Activated CD4-positive, alpha-beta T cell treated with anti-CD3 and anti-CD28 coated beads, Interleukin-2, Interleukin-6, amounts not matched to agents 100 ng/mL and 50 ng/mL, durations not matched to agents 16 hours and 8 hours (primary cell): ENCODE results near the gene IGBP1.
A peak's percentile ranks its signal among the peaks of the same experiment; 100 is the strongest.
"Not testable (repeated sequence)": the region's sequence is repeated elsewhere in the genome, so short reads cannot be mapped to it uniquely, and the experiment has no call there.

Experiments
- DNase-seq: peaks from one replicate; pipeline ENCODE4 v3.0.0-alpha.2; 2020

Gene IGBP1

DNA sequence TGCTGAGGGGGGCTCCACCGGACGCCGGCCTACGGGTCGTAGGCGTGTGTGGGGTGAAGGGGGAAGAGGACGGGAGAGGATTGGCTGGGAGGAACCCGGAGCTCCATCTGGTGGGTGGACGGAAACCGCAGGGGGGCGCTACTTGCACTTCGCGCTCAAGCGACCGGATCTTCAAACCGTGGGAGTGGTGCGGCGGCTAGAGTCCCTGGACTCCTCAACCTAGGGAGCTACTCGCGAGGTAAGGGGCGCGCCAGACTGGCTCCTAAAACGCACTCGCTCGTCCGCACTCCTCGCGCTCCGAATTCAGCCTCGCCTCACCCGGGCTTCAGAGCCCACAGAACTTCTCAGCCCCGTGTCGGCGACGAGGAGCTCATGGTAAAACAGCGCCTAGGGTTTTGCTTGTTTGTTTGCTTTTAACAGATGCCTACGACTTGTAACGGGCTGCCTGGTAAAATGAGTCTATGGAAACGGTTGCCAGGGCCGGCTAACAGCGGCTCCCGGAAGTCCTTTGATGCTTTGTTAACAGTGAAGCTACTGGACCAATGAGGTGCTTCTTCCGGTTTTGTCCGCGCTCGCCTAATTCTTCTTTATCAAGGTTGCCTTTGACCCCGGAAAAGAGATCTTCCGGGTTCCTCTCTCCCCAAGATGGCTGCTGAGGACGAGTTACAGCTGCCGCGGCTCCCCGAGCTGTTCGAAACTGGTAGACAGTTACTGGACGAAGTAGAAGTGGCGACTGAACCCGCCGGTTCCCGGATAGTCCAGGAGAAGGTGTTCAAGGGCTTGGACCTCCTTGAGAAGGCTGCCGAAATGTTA, at the start of gene IGBP1:
Gene IGBP1 (plus strand): TSS at position 145 of the 813 bp plus-strand sequence. CDS start 501 bp downstream, at position 646.
- DNase-seq = peak; percentile 84

DNA sequence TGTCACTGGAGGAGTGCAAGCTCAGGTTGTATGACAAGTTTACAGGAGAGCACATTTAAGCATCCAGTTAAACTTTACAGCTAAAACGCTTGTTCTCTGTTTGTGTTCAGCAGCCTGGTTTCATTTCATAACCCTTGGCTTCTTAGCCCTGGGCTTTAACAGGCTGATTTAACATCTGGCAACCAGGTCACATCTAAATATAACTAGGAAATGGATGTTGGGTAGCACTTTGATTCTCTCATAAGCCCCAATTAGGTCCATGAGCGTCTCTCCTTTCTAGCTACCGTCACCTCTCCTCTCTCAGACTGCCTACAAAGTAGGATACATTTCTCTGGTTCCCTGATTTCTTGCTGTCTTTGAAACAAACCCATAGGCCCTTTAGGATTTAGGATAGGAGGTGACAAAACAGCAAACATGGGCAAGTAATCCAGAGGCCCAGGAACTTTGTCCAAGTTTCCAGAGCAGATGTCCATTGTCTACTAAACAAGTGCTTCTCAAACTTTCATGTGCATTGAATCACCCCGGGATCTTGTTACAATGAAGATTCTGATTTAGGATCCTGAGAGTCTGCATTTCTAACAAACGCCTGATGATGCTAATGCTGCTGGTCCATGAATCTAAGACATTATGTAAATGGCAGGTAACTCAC, 48.5 kb upstream of the IGBP1 start:
- DNase-seq = no peak

DNA sequence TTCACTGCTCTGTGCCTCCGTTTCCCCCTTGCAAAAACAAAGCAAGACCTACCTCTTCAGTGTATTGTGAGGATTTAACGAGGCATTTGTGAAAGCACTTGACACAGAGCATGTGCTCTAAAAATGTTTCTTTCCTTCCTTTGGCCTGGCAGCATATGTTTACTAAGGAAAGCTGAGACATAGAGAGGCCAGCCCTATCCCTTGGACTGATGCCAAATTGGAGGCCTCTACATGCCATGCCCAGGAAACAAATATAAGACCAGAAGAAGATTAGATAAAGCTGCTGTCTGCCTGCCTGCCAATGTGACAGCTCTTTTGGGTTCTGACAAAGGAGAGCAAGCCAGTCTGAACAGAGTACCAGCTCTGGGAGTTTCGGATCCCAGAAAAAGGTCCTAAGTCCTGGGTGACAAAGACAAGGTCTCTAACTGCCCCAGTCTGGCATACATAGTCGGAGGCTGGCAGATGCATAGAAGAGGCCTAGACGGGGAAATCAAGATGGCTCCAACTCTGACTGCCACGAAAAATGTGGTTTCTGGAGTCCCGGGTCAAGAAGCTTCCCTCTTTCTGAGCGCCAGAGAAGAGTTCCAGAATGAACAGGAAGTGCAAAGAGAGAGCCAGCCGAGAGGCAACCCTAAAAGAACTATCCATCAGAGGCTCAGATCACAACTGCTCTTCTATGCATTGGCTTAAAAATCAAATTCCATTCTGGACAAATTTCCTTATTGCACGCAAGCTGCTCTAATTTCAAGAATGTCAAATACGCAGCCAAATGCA, 45.2 kb upstream of the IGBP1 start:
- no peak for DNase-seq

DNA sequence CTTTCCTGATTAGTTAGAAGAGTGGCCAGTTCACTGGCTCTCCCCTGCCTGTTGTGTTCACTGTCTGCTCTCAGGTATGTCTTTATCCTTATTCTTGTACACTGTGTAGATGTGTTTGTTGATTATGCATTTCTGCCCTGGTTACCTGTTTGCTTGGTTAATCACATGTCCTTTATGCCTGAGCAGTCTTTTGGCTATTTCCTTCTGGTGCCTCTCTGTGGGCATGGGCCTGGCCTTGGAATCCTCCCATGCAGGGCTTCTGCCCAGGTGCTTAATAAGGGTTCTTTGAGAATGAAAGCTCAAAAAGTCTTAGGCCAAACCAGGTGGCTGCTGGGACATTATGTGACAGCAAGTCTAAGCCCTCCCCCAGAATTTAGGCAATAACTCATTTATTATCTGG, 44.5 kb upstream of the IGBP1 start:
- DNase-seq = no peak

DNA sequence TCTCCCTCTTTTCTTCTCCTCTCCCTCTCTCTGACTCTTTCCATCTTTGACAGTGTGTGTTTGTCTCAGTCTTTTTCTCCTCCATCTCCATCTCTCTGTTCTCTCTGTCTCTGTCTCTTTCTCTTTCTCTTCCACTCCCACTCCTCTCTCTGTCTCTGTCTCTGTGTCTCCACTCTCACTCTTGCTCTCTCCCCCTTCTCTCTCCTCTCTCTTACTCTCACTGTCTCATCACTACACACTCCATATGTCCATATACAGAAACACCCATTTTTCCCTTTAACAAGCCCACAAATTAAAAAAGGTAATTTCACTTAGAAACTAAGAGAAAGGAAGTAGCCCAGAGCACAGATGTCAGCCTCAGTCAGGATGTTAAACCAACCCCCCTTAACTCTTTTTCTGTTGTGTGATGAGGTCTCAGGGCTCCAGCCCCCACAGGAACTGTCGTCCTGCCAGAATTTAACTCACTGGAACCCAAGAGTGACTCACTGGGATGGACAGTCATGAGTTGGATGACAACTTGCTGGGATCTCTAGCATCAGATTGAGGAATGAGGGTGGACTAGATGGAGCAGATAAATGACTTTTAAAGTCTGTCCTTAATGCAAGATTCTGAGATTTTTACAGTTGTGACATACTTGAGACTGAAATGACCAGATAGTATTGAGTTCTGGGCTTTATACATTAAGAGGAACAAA, 43.5 kb upstream of the IGBP1 start:
- DNase-seq = no peak

DNA sequence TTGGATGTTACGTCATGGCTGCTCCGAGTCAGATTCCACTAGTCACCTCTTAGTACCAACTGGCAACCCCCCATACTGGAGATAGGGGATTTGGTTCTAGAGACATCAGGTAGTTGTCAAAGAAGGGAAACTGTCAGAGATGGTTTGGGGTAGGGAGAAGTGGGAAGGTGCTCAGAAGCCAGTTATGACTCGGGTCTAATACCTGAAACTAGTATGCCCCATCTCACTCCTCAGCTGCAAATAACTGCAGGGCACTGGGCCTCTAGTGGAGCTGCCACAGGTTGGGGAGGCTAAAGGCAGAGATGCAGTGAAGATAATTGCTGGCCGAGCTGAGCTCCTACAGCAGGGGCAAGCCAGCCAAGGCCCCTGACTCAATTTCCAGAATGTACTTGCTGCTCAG, 41.0 kb upstream of the IGBP1 start:
- DNase-seq = no peak

DNA sequence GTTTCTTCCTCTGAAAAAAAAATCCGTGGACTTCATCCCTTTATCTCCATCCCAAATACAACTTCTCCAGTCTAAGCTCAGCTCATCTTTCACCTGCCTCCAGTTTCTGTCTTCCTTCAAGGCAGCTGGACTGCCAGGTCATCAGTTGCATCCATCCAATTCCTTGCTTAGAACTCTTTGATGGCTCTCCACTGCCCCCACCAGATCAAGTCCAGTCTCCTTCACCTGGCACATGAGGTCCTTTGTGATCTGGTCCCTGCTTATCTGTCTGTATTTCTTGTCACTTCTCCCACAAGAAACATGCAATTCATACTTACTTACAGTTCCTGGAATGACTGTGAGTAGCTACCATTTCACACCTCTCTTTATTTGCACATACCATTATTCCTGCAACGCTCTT, 37.2 kb upstream of the IGBP1 start:
- DNase-seq = no peak

DNA sequence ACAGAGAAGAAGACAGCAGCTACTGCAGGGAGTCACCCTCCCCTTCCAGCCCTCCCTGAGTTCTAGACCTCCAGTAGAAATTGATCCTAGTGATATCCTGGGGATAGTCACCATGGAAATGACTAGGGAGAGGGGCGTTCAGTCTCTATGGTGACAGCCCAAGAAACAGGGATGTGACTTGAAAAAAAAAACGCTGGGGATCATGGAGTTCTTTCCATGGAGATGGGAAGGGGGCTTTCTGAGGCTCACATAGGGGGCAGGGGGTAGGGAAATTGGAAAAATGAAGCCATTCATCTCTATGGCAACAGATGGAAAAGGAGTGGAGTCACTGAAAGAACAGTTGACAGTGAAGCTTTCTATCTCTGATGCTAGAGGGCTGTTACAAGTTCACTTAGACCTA, 28.0 kb upstream of the IGBP1 start:
- no peak for DNase-seq

DNA sequence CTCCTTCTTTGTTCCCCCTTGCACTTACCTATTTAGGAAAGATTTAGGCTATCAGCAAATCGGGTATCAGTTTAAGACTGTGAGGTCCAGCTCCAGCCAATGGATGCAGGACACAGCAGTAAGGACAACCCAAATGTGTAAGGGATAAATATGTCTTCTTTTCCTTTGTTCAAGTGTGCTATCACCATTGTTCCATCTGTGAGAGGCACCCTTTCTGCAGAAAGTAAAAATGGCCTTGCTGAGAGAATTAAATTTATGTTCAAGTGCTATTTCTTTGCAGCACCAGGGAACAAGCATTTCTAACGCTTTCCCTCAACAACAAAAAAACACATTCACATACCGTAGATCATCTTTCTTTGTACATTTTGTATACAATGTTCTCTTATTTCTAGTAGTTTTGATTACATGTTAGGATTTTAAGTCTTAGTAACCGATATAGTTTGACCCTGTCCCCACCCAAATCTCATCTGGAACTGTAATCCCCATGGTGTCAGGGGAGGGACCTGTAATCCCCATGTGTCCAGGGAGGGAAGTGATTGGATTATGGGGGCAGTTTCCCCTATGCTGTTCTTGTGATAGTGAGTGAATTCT, 21.7 kb upstream of the IGBP1 start:
- DNase-seq = not testable (repeated sequence)

DNA sequence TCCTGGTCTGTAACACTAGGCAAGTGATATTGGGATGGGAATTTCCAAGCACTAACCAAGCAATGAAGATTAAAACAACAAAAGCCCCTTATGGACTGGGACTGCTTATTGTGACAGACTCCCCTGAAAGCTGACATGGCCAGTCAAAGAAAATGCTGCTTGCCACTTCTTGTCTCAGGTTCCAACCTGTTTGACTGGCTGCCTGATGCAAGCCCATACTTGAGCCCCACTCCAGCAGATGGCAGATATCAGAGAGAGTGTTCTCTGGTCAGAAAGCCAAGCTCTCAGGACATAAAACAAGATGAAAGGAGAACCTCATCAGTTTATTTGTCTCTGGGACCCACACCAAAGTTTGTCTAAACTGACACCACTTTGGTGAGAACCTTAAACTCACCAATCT, 15.5 kb upstream of the IGBP1 start:
- DNase-seq = no peak

DNA sequence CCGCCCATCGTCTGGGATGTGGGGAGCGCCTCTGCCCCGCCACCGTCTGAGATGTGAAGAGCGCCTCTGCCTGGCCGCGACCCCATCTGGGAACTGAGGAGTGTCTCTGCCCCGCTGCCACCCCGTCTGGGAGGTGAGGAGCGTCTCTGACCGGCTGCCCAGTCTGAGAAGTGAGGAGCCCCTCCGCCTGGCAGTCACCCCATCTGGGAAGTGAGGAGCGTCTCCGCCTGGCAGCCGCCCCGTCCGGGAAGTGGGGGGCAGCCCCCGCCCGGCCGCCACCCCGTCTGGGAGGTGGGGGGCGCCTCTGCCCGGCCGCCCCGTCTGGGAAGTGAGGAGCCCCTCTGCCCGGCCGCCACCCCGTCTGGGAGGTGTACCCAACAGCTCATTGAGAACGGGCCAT, 10.2 kb upstream of the IGBP1 start:
- not testable (repeated sequence) for DNase-seq

DNA sequence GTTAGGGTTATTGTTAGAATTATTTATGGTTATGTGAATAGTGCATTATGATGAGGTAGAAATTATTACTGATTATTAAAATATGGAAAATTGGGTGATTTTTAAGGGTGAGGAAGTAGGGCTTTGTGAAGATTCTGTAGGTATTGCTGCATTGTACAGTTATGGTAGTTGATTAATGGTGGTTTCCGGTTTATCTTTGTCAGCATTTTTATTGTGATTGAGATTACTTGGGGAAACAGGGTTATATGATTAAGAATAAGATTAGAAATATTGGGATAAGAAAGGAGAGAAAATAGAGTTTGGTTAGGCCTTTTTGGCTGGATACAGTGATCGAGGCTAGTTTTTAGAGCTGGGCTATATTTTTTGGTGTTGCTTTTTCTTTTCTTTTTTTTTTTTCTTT, 8.6 kb upstream of the IGBP1 start:
- DNase-seq = no peak

DNA sequence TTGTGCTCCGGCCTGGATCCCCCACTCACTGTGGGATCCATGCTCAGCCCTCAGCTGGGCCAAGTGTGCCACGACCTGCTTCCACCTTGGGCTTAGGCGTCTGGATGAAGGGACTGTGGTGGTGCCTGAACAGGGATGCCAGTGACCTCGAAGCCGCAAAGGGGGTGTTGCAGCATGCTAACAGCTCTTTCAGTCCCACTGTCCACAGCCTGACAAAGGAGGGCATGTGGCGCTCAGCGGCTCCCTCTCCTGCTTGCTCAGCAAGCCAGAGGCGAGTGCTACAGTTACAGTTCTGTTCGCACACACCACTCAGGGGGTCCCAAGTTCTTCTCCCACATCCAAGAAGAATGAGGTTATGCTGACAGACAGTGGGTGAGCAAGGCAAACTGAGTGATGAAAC, 5.2 kb upstream of the IGBP1 start:
- no peak for DNase-seq

DNA sequence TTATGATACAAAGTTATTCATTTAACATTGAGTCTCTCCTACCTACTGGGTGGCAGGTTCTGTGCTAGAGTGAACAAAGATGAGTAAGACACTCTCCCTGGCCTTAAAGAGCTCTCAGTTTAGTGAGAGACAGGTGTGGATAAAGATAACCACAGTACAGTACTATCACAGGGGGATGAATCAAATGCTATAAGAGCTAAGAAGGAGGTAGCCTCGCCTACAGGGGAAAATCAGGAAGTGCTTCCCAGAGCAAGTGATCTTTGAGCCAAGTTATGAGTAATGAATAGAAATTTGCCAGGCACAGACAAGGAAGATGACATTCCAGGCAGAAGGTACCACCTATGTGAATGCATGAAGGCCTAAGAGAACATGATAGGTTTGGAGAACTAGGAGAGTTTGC, 3.4 kb upstream of the IGBP1 start:
- no peak for DNase-seq

DNA sequence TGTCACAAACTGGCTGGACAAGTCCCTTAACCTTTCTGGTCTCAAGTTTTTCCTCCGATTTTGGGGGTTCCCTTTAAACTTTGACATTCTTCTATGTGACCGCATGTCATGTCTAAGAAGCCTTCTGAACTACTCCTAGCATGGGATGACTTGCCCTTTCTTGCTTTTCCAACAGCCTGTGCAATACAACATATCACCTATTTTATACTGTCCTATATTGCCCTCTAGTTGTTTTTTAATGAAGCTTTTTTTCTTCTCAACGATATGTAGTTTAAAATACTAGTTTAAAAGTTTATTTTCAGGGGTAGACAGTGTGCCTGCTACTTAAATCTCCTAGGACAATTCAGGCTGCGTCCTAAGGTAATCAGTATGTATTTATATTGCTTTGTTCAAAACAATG, 1.0 kb upstream of the IGBP1 start:
- DNase-seq = no peak

DNA sequence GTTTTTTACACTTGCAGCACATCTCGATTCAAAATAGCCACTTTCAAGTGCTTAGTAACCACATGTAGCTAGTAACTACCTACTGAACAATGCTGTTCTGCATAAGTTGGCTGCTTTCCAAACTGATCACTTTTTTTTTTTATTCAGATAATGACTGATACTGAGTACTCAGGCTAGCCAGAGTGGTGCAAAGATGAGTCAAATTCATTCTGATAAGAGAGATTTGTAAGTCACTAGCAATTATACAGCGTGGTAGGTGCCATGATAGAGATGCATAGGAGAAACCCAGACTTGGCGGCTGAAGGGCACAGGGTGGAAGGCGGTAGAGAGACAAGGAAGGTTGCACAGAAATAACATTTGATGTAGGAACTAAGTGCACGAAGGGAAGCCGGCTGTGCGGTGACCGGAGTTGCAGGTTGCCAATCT, 357 bp upstream of the IGBP1 start:
- DNase-seq = peak; percentile 49

DNA sequence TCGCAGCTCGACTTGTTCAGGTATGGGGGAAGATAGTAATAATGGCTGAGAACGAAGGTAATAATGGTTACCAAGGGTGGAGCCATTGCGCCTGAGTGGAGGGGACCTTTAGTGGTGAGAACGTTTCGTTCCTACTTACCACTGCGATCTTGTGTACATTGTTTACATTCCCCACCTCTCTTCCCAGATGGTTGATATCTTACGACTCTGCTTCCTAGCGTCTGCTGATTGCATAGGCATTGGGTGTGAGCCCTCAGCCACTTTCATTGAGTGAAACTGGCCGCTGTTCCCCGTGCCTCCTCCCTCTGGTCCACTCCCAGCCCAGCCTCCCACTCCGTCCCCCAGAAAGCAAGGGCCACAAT, 850 bp downstream of the IGBP1 start:
- no peak for DNase-seq

DNA sequence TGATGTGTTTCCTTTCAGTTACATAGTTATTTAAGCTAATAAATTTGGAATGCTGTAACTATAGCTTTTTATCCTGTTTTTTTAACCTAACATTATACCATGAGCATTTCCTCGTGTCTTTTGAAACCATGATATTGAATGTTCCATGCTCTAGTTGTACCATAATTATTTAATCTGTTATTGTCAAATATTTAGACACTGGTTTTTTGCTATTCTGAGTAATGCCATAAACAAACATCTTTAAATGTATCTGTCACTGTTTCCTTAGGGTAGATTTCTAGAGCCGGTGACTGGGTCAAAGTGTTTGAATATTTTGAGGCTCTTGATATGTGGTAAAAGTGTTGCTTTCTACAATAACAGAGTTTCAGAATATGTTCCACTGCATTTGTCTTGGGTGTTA, 5.4 kb downstream of the IGBP1 start:
- DNase-seq = no peak

DNA sequence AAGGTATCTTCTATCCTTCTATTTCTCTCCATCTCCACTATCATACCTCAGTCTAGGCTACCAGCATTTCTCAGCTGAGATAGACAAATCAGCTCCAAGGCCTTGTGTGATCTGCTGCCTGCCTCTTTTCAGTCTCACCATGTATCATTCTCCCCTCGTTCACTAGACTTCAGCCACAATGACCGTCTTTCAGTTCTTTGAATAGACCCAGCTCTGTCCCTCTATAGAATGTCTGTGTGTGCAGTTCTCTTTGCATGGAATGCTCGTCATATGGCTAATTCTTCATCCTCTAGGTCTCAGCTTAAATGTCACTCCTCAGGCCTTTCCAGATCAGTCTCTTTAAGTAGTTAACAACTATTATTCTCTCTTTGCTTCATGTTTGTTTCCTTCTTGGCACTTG, 6.5 kb downstream of the IGBP1 start:
- no peak for DNase-seq

DNA sequence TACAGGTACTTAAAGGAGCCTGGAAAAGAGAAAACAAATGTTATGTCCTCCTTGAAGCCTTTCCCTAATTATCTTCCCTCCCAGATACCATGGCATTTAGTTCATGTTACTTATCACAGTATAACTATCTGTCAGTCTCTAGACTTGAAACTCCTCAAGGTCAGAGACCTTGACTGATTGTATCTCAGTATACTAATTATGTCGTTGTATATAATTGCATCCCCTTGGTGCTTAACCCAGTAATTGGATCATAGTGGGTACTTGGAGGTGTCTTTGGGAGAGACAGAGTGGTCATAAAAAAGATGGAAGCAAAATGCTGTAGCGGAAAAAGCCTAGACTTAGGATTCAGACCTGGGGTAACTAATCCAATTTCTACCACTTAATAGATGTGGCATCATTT, 8.1 kb downstream of the IGBP1 start:
- DNase-seq = no peak

DNA sequence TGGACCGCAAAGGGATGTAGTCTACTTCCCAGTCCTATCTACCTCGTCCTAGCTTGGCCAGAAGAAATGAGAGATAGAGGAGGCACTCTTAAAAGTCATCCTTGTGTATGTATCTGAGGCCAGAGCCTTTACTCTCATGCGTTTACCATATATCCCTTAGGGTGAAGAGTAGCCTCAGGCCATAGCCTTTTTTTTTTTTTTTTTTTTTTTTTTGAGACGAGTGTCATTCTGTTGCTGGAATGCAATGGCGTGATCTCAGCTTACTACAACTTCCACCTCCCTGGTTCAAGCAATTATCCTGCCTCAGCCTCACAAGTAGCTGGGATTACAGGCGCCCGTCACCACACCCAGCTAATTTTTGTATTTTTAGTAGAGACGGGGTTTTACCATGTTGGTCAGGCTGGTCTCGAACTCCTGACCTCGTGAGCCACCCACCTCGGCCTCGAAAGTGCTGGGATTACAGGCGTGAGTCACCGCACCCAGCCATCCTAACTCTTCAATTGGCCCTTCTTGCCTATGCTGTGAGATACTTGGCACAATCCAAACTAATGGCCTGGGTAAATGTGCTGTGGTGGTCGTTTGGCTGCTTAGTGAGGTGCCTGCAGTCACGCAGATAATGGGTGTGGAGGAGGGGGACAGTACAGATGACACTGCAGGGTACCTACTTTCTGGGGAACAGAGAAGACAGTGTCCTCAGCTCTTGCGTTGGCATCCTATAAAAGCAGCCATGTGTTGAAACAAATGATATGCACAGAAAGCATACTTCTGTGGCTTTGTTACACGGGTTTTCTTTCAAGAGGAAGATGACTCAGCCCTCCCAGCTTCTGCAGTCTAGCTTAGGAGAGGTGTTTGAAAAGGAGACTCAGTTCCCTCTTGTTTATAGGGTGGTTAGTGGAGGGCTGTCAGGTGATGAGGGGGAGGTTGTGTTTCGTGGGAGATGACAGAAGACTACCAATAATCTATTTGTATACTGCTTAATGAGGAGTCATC, 33.6 kb downstream of the IGBP1 start:
- no peak for DNase-seq
